Measurements from ENCODE around the gene HPSE.
A peak's percentile ranks its signal among the peaks of the same experiment; 100 is the strongest.
"Not testable (repeated sequence)": the region's sequence is repeated elsewhere in the genome, so short reads cannot be mapped to it uniquely, and the experiment has no call there.

Gene HPSE

DNA sequence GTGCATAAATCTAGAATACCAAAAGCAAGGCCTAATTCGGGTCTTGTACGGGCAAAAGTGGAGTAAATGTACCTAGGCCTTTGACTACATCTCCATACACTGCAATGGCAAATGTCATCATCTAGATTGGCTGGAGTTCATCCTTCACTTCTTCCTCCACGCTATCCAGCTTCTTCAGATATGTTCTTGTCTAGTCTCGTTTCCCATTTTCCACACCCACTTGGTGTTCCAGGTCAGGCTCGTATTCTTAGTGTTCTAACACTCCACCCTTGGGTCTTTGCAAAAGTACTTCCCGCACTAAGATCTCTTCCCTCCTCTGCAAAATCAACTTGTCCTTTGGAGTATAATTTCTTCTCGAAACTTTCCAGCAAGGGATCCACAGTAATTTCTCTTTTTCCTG is 51.5 kb downstream of the HPSE start:
- no peak overlapping the region for H3K4me3 ChIP-seq (ENCODE audit: low read depth, low read length)
- TF ChIP-seq, protein P1, sequence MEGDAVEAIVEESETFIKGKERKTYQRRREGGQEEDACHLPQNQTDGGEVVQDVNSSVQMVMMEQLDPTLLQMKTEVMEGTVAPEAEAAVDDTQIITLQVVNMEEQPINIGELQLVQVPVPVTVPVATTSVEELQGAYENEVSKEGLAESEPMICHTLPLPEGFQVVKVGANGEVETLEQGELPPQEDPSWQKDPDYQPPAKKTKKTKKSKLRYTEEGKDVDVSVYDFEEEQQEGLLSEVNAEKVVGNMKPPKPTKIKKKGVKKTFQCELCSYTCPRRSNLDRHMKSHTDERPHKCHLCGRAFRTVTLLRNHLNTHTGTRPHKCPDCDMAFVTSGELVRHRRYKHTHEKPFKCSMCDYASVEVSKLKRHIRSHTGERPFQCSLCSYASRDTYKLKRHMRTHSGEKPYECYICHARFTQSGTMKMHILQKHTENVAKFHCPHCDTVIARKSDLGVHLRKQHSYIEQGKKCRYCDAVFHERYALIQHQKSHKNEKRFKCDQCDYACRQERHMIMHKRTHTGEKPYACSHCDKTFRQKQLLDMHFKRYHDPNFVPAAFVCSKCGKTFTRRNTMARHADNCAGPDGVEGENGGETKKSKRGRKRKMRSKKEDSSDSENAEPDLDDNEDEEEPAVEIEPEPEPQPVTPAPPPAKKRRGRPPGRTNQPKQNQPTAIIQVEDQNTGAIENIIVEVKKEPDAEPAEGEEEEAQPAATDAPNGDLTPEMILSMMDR (IDR thresholded peaks at IDR 0.05; ENCODE audit: borderline replicate concordance, insufficient read depth, low read depth, low read length) = no peak

- TF ChIP-seq, protein P1 (IDR thresholded peaks at IDR 0.05; ENCODE audit: borderline replicate concordance, insufficient read depth, low read depth, low read length) = peak; percentile 54
- no peak overlapping the region for H3K4me3 ChIP-seq (ENCODE audit: low read depth, low read length)
Measured at GRCh38 chr4:83282049-83282535, 52.6 kb downstream of the HPSE start.

GRCh38 chr4:83281307-83281706 is 53.3 kb downstream of the HPSE start:
- TF ChIP-seq, protein P1 (IDR thresholded peaks at IDR 0.05; ENCODE audit: borderline replicate concordance, insufficient read depth, low read depth, low read length) = no peak

DNA sequence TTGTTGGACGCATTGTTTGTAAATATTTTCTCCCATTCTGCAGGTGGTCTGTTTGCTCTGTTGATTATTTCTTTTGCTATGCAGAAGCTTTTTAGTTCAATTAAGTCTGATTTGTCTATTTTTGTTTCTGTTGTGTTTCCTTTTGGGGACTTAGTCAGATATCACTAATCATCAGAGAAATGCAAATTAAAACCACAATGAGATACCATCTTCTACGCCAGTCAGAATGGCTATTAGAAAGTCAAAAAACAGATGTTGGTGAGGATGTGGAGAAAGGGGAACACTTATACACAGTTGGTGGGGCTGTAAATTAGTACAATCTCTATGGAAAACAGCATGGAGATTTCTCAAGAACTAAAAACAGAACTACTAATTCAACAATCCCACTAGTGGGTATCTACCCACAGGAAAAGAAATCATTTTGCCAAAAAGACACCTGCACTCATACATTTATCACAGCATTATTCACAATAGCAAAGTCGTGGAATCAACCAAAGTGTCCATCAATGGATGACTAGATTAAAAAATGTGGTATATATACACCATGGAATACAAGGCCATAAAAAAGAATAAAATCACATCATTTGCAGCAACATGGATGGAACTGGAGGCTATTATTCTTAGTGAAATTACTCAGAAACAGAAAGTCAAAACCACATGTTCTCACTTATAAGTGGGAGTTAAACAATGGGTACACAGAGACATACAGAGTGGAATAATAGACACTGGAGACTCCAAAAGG is 58.2 kb downstream of the HPSE start:
- TF ChIP-seq, protein P1 (IDR thresholded peaks at IDR 0.05; ENCODE audit: borderline replicate concordance, insufficient read depth, low read depth, low read length) = no peak
- no peak overlapping the region for H3K4me3 ChIP-seq (ENCODE audit: low read depth, low read length)

More at GRCh38 chr4:83281307-83281706, 53.3 kb downstream of the HPSE start:
- no peak overlapping the region for H3K4me3 ChIP-seq (ENCODE audit: low read depth, low read length)

- not testable (repeated sequence) for H3K4me3 ChIP-seq (ENCODE audit: low read depth, low read length)
Measured at GRCh38 chr4:83273926-83274325, 60.7 kb downstream of the HPSE start.

- TF ChIP-seq, protein P1 (IDR thresholded peaks at IDR 0.05; ENCODE audit: borderline replicate concordance, insufficient read depth, low read depth, low read length) = no peak
- H3K4me3 ChIP-seq (ENCODE audit: low read depth, low read length) = no peak overlapping the region
Measured at GRCh38 chr4:83272900-83273299, 61.7 kb downstream of the HPSE start.

- TF ChIP-seq, protein P1 (IDR thresholded peaks at IDR 0.05; ENCODE audit: borderline replicate concordance, insufficient read depth, low read depth, low read length) = no peak
- no peak overlapping the region for H3K4me3 ChIP-seq (ENCODE audit: low read depth, low read length)
Measured at GRCh38 chr4:83269256-83269655, 65.4 kb downstream of the HPSE start.
